Kidney epithelial cell (primary cell): ENCODE data around the gene POLR1A. TPM values are rescaled to one million over a fixed set of nuclear protein-coding genes. Genes with fewer than 3 reads are reported as not detected.
A peak's percentile ranks its signal among the peaks of the same experiment; 100 is the strongest.

Source experiments
- DNase-seq: peaks from one replicate; pipeline ENCODE4 v3.0.0-alpha.2; 2010; ENCODE audit warnings: low read depth
- H3K27me3 ChIP-seq: 2 replicates; pipeline ENCODE4 v1.6.0; 2011; ENCODE audit warnings: low read length; ENCODE audit not compliant: control insufficient read depth, insufficient read depth
- H3K36me3 ChIP-seq: 2 replicates; pipeline ENCODE4 v1.5.1; 2011; ENCODE audit warnings: low read length; ENCODE audit not compliant: control insufficient read depth, insufficient read depth
- H3K4me3 ChIP-seq: 2 replicates; pipeline ENCODE4 v1.5.1; 2011; ENCODE audit warnings: low read depth, mild to moderate bottlenecking, control low read depth, low read length
- total RNA-seq: library from RNA; depleted of rRNA; stranded (reverse); fragments of >200 nt; gene quantifications from 2 replicates; pipeline ENCODE4 v1.2.3, GENCODE V29; 2015
- TF ChIP-seq, protein P1 (sequence below): IDR thresholded peaks from 2 replicates; pipeline ENCODE4 v1.5.1; 2011; ENCODE audit warnings: mild to moderate bottlenecking, moderate library complexity, low read length, control low read depth, inconsistent platforms; ENCODE audit not compliant: insufficient read depth, poor library complexity, severe bottlenecking

Gene POLR1A
- total RNA-seq, 1 donor from 2014 or later, result 33.7 TPM

DNA sequence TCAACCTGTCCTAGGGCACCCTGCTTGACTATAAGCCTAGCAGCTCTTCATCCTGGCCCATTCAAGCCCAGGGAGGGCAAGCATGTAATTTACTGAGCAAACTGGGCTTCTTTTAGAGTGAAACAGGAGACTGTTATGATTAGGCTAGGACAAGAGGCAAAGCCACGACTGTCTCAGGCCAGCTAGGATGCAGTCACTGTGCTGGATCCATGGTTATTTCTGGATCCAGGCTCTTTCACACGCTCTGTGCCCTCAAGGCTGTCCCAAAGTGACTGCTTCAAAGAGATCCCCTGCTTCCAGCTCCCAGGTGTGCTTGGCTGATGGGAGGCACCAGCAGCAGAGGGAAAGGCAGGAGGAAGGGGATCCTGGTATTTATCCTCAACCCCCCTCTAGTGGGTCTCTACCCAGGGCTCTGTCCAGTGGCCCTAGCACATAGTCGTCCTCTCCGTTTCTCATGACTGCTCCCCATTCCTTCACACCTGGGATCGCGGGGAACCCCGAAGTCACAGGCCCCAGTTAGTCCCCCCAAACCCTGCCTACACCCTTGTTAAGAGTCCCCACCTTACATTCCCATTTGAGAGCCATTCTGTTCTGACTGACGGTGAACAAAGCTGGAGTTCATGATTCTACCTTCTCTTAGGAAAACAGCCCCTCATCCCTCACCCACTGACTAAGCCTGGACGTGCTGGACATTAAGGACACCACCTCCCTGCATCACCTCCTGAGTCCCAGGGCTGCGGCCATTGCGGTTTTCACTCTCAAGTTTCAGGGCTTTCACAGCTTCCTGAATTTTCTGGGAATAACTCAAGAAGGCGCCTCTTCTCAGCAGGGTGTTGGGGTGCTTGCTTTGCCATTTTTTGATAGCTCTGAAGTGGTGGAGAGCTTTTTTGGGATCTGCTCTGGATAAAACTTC lies 63.2 kb downstream of the POLR1A start:
- TF ChIP-seq, protein P1, sequence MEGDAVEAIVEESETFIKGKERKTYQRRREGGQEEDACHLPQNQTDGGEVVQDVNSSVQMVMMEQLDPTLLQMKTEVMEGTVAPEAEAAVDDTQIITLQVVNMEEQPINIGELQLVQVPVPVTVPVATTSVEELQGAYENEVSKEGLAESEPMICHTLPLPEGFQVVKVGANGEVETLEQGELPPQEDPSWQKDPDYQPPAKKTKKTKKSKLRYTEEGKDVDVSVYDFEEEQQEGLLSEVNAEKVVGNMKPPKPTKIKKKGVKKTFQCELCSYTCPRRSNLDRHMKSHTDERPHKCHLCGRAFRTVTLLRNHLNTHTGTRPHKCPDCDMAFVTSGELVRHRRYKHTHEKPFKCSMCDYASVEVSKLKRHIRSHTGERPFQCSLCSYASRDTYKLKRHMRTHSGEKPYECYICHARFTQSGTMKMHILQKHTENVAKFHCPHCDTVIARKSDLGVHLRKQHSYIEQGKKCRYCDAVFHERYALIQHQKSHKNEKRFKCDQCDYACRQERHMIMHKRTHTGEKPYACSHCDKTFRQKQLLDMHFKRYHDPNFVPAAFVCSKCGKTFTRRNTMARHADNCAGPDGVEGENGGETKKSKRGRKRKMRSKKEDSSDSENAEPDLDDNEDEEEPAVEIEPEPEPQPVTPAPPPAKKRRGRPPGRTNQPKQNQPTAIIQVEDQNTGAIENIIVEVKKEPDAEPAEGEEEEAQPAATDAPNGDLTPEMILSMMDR, result no peak
- DNase-seq, result no peak
- Histone ChIP-seq H3K27me3 (no peaks in the 10 kb centered on the region), H3K36me3 (no peaks in the 10 kb centered on the region), H3K4me3 (no peak overlapping the region)

GRCh38 chr2:86039963-86040655 lies 65.6 kb downstream of the POLR1A start:
- no peak for DNase-seq
- TF ChIP-seq, protein P1, result no peak

GRCh38 chr2:86039178-86039962 lies 66.3 kb downstream of the POLR1A start:
- no peak for DNase-seq
- no peaks in the 10 kb centered on the region for H3K27me3 ChIP-seq
- TF ChIP-seq, protein P1, result no peak
- H3K4me3 ChIP-seq, result no peak overlapping the region
- H3K36me3 ChIP-seq, result no peaks in the 10 kb centered on the region

More at GRCh38 chr2:86039963-86040655, 65.6 kb downstream of the POLR1A start:
- Histone ChIP-seq H3K36me3 (no peaks in the 10 kb centered on the region), H3K27me3 (no peaks in the 10 kb centered on the region), H3K4me3 (no peak overlapping the region)

GRCh38 chr2:86038291-86039081 lies 67.2 kb downstream of the POLR1A start:
- TF ChIP-seq, protein P1, result no peak
- no peaks in the 10 kb centered on the region for H3K27me3 ChIP-seq
- no peaks in the 10 kb centered on the region for H3K36me3 ChIP-seq
- no peak overlapping the region for H3K4me3 ChIP-seq
- peak; percentile 91 for DNase-seq

DNA sequence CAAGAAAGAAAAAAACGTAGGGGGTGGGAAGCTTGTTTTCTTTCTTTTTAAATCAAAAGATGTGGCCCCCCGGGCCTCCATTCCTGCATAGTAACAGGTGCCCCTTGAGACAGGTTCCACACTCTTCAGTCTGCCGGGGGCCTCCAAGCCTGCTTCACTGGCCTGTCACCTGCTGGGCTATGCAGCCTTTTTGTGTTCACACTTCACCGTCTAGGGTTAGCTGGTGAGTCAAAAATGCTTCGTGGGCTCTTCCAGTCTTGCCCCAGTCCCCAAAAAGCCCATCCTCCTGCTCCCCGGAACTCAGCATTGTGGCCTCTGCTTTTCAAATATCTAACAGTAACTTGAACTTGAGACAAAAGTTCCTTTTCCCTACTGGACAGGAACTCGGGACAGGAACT lies 67.9 kb downstream of the POLR1A start:
- H3K36me3 ChIP-seq, result no peaks in the 10 kb centered on the region
- no peak for DNase-seq
- no peak overlapping the region for H3K4me3 ChIP-seq
- TF ChIP-seq, protein P1, result no peak
- no peaks in the 10 kb centered on the region for H3K27me3 ChIP-seq
